Peyer's patch (tissue), 4 donors: ENCODE measurements around the gene SSRP1.

Experiments used
- CTCF ChIP-seq, 6 experiments: fragments of 450-650 bp in 4 of 6; fragments of 200-600 bp in 2 of 6; sonication (generic) in 1 of 6; IDR thresholded peaks; one replicate each; pipeline ENCODE4 v1.5.1; 2017 to 2019; ENCODE audit warnings: antibody characterized with exemption in 6 of 6, mild to moderate bottlenecking in 3 of 6, moderate library complexity in 1 of 6
- POLR2A ChIP-seq, 2 donors: fragments of 450-650 bp; IDR thresholded peaks; one replicate each; pipeline ENCODE4 v1.5.1; 2017; ENCODE audit warnings: antibody characterized with exemption in 2 of 2, mild to moderate bottlenecking in 2 of 2, moderate library complexity in 2 of 2

GRCh38 chr11:57349491-57350274 lies 14.0 kb upstream of the SSRP1 start:
- no peak for TF ChIP-seq POLR2A (IDR thresholded peaks at IDR 0.05)
- peak; percentile 69 to 92 (median 73) for TF ChIP-seq CTCF (IDR thresholded peaks at IDR 0.05)
